H9 (cell line): Measurements from ENCODE around the gene AMH. TPM values are rescaled to one million over a fixed set of nuclear protein-coding genes. Genes with fewer than 3 reads are reported as not detected.
A peak's percentile ranks its signal among the peaks of the same experiment; 100 is the strongest.

ENCODE experiments used
- DNase-seq: peaks from one replicate; pipeline ENCODE4 v3.0.0-alpha.2; 2017
- H2AFZ ChIP-seq: one replicate; pipeline ENCODE4 v1.6.1; 2013; ENCODE audit warnings: mild to moderate bottlenecking, low read length, control low read depth, moderate library complexity
- H2AK5ac ChIP-seq: 2 replicates; pipeline ENCODE4 v1.6.1; 2013; ENCODE audit warnings: low read length, control low read depth, mixed read lengths; ENCODE audit not compliant: insufficient read length
- H2BK120ac ChIP-seq: one replicate; pipeline ENCODE4 v1.6.1; 2013; ENCODE audit warnings: low read depth, mild to moderate bottlenecking, low read length, control low read depth, inconsistent platforms; ENCODE audit not compliant: poor library complexity, severe bottlenecking
- H2BK12ac ChIP-seq: 2 replicates; pipeline ENCODE4 v1.6.1; 2013; ENCODE audit warnings: low read length, control low read depth, mixed read lengths, low read depth; ENCODE audit not compliant: insufficient read length
- H2BK15ac ChIP-seq: 2 replicates; pipeline ENCODE4 v1.6.1; 2013; ENCODE audit warnings: low read depth, low read length, control low read depth
- H2BK20ac ChIP-seq: one replicate; pipeline ENCODE4 v1.6.1; 2013; ENCODE audit warnings: low read depth, mild to moderate bottlenecking, low read length, control low read depth, inconsistent platforms; ENCODE audit not compliant: poor library complexity, severe bottlenecking
- H2BK5ac ChIP-seq: 2 replicates; pipeline ENCODE4 v1.6.1; 2013; ENCODE audit warnings: low read length, control low read depth, mixed read lengths; ENCODE audit not compliant: insufficient read length
- H3K14ac ChIP-seq: 2 replicates; pipeline ENCODE4 v1.6.1; 2013; ENCODE audit warnings: low read length, control low read depth; ENCODE audit not compliant: insufficient read depth
- H3K18ac ChIP-seq: 2 replicates; pipeline ENCODE4 v1.6.1; 2013; ENCODE audit warnings: low read depth, mild to moderate bottlenecking, mixed read lengths, low read length, control low read depth; ENCODE audit not compliant: insufficient read length
- H3K23ac ChIP-seq: 2 replicates; pipeline ENCODE4 v1.6.1; 2013; ENCODE audit warnings: low read length, control low read depth, mixed read lengths, low read depth; ENCODE audit not compliant: insufficient read length
- H3K23me2 ChIP-seq: 2 replicates; pipeline ENCODE4 v1.6.1; 2013; ENCODE audit warnings: low read depth, mild to moderate bottlenecking, mixed read lengths, low read length, control low read depth; ENCODE audit not compliant: insufficient read length, poor library complexity, severe bottlenecking
- H3K27ac ChIP-seq: 2 replicates; pipeline ENCODE4 v1.5.1; 2013; ENCODE audit warnings: low read length, control low read depth, mixed read lengths, low read depth; ENCODE audit not compliant: insufficient read length
- H3K27me3 ChIP-seq: 2 replicates; pipeline ENCODE4 v1.6.1; 2013; ENCODE audit warnings: low read length, control low read depth, inconsistent platforms; ENCODE audit not compliant: insufficient read depth
- H3K4ac ChIP-seq: 2 replicates; pipeline ENCODE4 v1.6.1; 2013; ENCODE audit warnings: low read depth, mild to moderate bottlenecking, control low read depth, inconsistent platforms, low read length, moderate library complexity
- H3K4me1 ChIP-seq: 2 replicates; pipeline ENCODE4 v1.6.1; 2013; ENCODE audit warnings: low read length, control low read depth, inconsistent platforms; ENCODE audit not compliant: insufficient read depth
- H3K4me2 ChIP-seq: 2 replicates; pipeline ENCODE4 v1.6.1; 2013; ENCODE audit warnings: low read length, control low read depth, mixed read lengths; ENCODE audit not compliant: insufficient read length, insufficient read depth
- H3K56ac ChIP-seq: 2 replicates; pipeline ENCODE4 v1.6.1; 2013; ENCODE audit warnings: low read depth, mild to moderate bottlenecking, mixed read lengths, low read length, control low read depth; ENCODE audit not compliant: insufficient read length
- H3K79me1 ChIP-seq: 2 replicates; pipeline ENCODE4 v1.6.1; 2013; ENCODE audit warnings: low read depth, mild to moderate bottlenecking, moderate library complexity, low read length, control low read depth, inconsistent platforms; ENCODE audit not compliant: insufficient read depth, poor library complexity, severe bottlenecking
- H3K79me2 ChIP-seq: 2 replicates; pipeline ENCODE4 v1.6.1; 2013; ENCODE audit warnings: low read length, control low read depth, inconsistent platforms; ENCODE audit not compliant: insufficient read depth
- H3K9ac ChIP-seq: 2 replicates; pipeline ENCODE4 v1.6.1; 2013; ENCODE audit warnings: low read length, control low read depth, mixed read lengths; ENCODE audit not compliant: insufficient read length; ENCODE audit errors: extremely low read depth
- H3K9me3 ChIP-seq: one replicate; pipeline ENCODE4 v1.6.1; 2013; ENCODE audit warnings: low read depth, low read length, inconsistent platforms; ENCODE audit not compliant: control insufficient read depth
- H3T11ph ChIP-seq: one replicate; pipeline ENCODE4 v1.6.1; 2013; ENCODE audit warnings: mild to moderate bottlenecking, low read length, control low read depth, inconsistent platforms
- H4K20me1 ChIP-seq: one replicate; pipeline ENCODE4 v1.6.1; 2013; ENCODE audit not compliant: control insufficient read depth, insufficient read length, insufficient read depth
- H4K5ac ChIP-seq: 2 replicates; pipeline ENCODE4 v1.6.1; 2013; ENCODE audit warnings: low read depth, mild to moderate bottlenecking, mixed read lengths, low read length, control low read depth; ENCODE audit not compliant: insufficient read length
- H4K8ac ChIP-seq: replicated peaks from 2 replicates; pipeline ENCODE4 v1.6.1; 2013; ENCODE audit warnings: low read length, control low read depth, mixed read lengths, low read depth; ENCODE audit not compliant: insufficient read length
- H4K91ac ChIP-seq: 2 replicates; pipeline ENCODE4 v1.6.1; 2013; ENCODE audit warnings: low read depth, mild to moderate bottlenecking, moderate library complexity, mixed read lengths, low read length, control low read depth; ENCODE audit not compliant: insufficient read length
- H3K27ac Mint-ChIP-seq, 3 experiments: 2 replicates in 2 of 3; 3 replicates in 1 of 3; pipeline ENCODE4 v1.8.0; 2020 to 2021; ENCODE audit warnings: mixed read lengths in 3 of 3, mild to moderate bottlenecking in 1 of 3, moderate library complexity in 1 of 3
- H3K27me3 Mint-ChIP-seq: 2 replicates; pipeline ENCODE4 v1.8.0; 2021; ENCODE audit warnings: low read depth, mild to moderate bottlenecking, moderate library complexity, mixed read lengths
- H3K36me3 Mint-ChIP-seq, 3 experiments: 2 replicates in 2 of 3; 3 replicates in 1 of 3; pipeline ENCODE4 v1.8.0; 2020 to 2021; ENCODE audit warnings: low read depth in 3 of 3, mixed read lengths in 3 of 3; ENCODE audit not compliant: insufficient read depth in 1 of 3
- H3K4me1 Mint-ChIP-seq, 2 experiments: 2 replicates each; pipeline ENCODE4 v1.8.0; 2020; ENCODE audit warnings: mixed read lengths in 2 of 2
- H3K4me3 Mint-ChIP-seq, 2 experiments: 2 replicates in 1 of 2; 3 replicates in 1 of 2; pipeline ENCODE4 v1.8.0; 2020 to 2021; ENCODE audit warnings: mild to moderate bottlenecking in 2 of 2, mixed read lengths in 2 of 2, moderate library complexity in 1 of 2
- H3K9me3 Mint-ChIP-seq, 2 experiments: 2 replicates in 1 of 2; 3 replicates in 1 of 2; pipeline ENCODE4 v1.8.0; 2020; ENCODE audit warnings: mild to moderate bottlenecking in 2 of 2, mixed read lengths in 2 of 2, moderate library complexity in 1 of 2
- whole genome bisulfite sequencing: extraction: QIAGEN DNeasy Blood & Tissue Kit; methylation state at CpG from one replicate; pipeline ENCODE4 v1.1.7; 2013; ENCODE audit warnings: missing lambda C conversion rate, low lambda C conversion rate, mixed read lengths; ENCODE audit not compliant: insufficient read length; ENCODE audit errors: extremely low coverage; 5-methylcytosine and 5-hydroxymethylcytosine counted together
- total RNA-seq: library from RNA; stranded (reverse); gene quantifications from 2 replicates; pipeline ENCODE4 v1.2.1, GENCODE V29; 2021
- TF ChIP-seq, protein P1 (sequence below): fragments of 200-600 bp; sonication (generic); conservative IDR thresholded peaks from 3 replicates; pipeline ENCODE4 v1.8.0; 2021; ENCODE audit warnings: antibody characterized with exemption, mild to moderate bottlenecking

AMH gene
- total RNA-seq, 1 experiment from 2014 or later = 70.7 TPM

DNA sequence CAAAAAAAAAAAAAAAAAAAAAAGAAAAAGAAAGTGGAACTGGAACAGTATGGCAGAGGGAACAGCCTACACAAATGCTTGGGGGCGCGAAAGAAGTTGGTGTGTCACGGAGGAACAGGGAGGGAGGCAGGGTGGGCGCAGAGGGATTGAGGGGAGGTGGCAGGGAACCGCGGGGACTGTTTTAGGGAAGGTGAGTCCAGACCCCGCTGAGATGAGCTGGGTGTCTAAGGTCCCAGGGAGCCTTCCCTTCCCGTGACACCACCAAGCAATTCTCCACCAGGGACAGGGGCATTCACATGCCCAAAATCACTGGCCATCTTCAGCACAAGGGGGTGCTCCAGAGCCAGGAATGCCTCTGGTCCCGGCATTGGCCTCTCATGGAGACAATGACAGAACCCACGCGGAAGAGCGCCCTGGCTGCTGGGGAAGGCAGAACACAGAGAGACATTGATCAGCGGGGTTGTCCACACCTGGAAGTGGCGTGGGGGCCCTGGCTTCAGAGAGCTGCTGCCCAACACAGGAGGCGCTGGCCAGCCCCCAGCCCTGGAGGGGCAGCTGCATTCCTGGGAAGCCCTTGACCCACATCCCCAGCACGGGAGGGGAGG is 25.9 kb downstream of the AMH start:
- no peaks in the 10 kb centered on the region; a peak in 2 of 5 replicates for H3K9me3 Mint-ChIP-seq
- Histone ChIP-seq H3K14ac (no peak overlapping the region), H3K18ac (no peak overlapping the region), H3K27me3 (no peaks in the 10 kb centered on the region), H3K4me1 (0 out of 2 replicates have a peak, but pooled peaks cover 2% of the 10 kb centered on the region), H4K8ac (no peak overlapping the region), H3K79me1 (no peaks in the 10 kb centered on the region), H2AFZ (no peak overlapping the region), H3K27ac (no peak overlapping the region), H3T11ph (no peak overlapping the region), H3K23me2 (peaks cover 4% of the 10 kb centered on the region), H3K79me2 (peaks cover 17% of the 10 kb centered on the region; the same call in 1 of the 2 replicates), H4K20me1 (peaks cover 2% of the 10 kb centered on the region), H2AK5ac (no peak overlapping the region), H4K91ac (no peak overlapping the region), H2BK120ac (no peak overlapping the region), H2BK20ac (no peak overlapping the region), H3K23ac (no peak overlapping the region), H3K4ac (no peak overlapping the region), H2BK12ac (no peak overlapping the region), H2BK5ac (no peak overlapping the region), H3K9me3 (no peaks in the 10 kb centered on the region), H3K9ac (no peak overlapping the region), H3K56ac (no peak overlapping the region), H2BK15ac (no peak overlapping the region), H3K4me2 (no peak overlapping the region), H4K5ac (no peak overlapping the region)
- peak; percentile 82 for DNase-seq
- TF ChIP-seq, protein P1, sequence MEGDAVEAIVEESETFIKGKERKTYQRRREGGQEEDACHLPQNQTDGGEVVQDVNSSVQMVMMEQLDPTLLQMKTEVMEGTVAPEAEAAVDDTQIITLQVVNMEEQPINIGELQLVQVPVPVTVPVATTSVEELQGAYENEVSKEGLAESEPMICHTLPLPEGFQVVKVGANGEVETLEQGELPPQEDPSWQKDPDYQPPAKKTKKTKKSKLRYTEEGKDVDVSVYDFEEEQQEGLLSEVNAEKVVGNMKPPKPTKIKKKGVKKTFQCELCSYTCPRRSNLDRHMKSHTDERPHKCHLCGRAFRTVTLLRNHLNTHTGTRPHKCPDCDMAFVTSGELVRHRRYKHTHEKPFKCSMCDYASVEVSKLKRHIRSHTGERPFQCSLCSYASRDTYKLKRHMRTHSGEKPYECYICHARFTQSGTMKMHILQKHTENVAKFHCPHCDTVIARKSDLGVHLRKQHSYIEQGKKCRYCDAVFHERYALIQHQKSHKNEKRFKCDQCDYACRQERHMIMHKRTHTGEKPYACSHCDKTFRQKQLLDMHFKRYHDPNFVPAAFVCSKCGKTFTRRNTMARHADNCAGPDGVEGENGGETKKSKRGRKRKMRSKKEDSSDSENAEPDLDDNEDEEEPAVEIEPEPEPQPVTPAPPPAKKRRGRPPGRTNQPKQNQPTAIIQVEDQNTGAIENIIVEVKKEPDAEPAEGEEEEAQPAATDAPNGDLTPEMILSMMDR = peak; percentile 75
- H3K27ac Mint-ChIP-seq = peak overlapping the region in 2 of 3 experiments; percentile 68 to 79; a peak in 3 of 7 replicates
- H3K27me3 Mint-ChIP-seq = peaks cover 2% of the 10 kb centered on the region; the same call in 1 of the 2 replicates
- H3K4me1 Mint-ChIP-seq = peaks cover 20 to 25% of the 10 kb centered on the region in 2 experiments
- WGBS = no CpG with 5 or more reads among the region's 16 CpGs
- H3K36me3 Mint-ChIP-seq = peaks cover 21 to 37% (median 25%) of the 10 kb centered on the region in 3 experiments
- H3K4me3 Mint-ChIP-seq = peak overlapping the region in 1 of 2 experiments; percentile 57; a peak in 2 of 5 replicates
